GM18517 (cell line): ENCODE results near the gene GDA.
"Not testable (repeated sequence)": the region's sequence is repeated elsewhere in the genome, so short reads cannot be mapped to it uniquely, and the experiment has no call there.

Source experiments
- ATAC-seq: cut with Tn5 transposase; IDR thresholded peaks from one replicate; pipeline ENCODE4 v1.9.1; 2021; ENCODE audit warnings: mild to moderate bottlenecking, moderate library complexity; ENCODE audit not compliant: unreplicated experiment

GDA gene

GRCh38 chr9:72274441-72274840 is 125.2 kb downstream of the GDA start:
- ATAC-seq: no peak

DNA sequence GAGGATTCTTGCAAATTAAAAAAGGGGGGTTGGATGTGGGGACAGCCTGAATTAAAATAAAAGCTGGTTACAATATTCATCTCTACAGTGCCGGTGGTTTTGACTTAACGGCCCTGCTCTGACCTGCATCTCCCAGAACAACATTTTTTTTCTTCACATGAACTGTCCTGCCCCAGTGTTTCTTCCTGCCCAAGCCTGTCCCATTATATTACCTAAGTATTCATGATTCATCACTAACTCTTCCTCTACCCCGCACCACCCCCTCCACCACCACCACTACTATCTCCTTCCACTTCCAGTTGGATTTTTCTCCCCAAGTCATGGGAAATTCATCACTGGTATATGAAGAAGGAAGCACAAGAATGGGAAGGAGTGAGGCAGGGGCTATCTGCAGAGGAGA is 125.7 kb downstream of the GDA start:
- no peak for ATAC-seq

- no peak for ATAC-seq
Measured at GRCh38 chr9:72276429-72276828, 127.2 kb downstream of the GDA start.

- peak; percentile 74 for ATAC-seq
Measured at GRCh38 chr9:72278959-72279358, 129.7 kb downstream of the GDA start.

- ATAC-seq: peak; percentile 74
Measured at GRCh38 chr9:72280913-72281500, 131.8 kb downstream of the GDA start.

DNA sequence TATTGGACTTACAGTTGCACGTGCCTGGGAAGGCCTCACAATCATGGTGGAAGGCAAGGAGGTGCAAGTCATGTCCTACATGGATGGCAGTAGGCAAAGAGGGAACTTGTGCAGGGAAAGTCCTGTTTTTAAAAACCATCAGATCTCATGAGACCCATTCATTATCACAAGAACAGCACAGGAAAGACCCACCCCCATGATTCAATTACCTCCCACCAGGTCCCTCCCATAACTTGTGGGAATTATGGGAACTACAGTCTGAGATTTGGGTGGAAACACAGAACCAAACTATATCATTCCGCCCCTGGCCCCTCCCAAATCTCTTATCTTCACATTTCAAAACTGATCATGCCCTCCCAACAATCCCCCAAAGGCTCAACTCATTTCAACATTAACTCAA is 140.2 kb downstream of the GDA start:
- ATAC-seq: no peak

GRCh38 chr9:72290311-72290710 is 141.1 kb downstream of the GDA start:
- no peak for ATAC-seq

GRCh38 chr9:72291576-72291975 is 142.3 kb downstream of the GDA start:
- ATAC-seq: not testable (repeated sequence)

DNA sequence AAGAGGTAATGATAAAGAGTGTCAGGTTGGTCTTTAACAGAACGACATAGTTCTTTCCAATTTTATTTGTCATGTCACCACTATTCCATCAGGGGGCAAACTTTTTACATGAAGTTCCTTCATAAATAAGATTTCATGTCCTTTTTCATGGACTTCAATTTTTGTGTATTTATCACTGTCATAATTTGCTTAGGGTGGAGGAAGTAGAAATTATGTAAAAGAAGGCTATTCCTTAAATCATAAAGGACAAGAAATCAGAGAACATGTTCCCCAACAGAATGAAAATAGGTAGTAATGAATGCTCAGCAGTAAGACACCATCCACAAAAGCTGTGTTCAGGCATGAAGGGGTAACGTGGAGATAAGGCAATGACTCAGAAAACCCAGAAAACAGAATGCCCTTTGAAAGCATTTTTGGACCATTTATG is 143.0 kb downstream of the GDA start:
- ATAC-seq: peak; percentile 50

DNA sequence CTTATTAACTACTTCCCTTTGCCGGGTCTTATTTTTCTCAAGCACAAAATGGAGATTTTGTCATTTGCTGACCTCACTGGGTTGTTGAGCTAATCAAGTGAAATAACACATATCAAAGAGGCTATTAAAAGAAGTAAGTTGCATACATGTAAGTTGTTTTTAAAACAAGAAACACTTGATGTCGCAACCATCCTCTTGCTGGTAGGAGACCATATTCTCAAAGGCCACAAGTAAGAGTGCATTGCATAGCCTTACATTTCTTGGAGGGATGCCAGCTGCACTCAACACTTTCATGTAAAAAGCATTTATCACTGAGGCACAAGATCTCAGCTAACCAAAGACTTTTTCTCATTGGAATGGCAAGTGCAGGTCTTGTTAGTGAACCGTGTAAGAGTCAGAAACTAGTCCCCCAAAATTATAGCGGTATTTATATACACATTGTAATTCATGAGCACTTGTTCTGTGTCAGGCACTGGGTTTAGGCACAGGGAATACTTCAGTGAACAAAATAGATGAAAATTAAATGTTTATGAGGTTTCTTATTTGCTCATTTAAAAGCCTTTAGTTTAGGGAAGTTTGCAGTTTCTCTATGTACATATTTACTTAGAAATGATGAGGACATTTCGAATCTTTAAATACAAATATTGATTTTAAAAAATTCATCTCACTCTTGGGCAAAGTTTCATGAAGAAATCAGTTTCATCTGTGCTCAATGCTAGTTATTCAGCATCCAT is 143.8 kb downstream of the GDA start:
- no peak for ATAC-seq

- no peak for ATAC-seq
Measured at GRCh38 chr9:72294936-72295335, 145.7 kb downstream of the GDA start.

DNA sequence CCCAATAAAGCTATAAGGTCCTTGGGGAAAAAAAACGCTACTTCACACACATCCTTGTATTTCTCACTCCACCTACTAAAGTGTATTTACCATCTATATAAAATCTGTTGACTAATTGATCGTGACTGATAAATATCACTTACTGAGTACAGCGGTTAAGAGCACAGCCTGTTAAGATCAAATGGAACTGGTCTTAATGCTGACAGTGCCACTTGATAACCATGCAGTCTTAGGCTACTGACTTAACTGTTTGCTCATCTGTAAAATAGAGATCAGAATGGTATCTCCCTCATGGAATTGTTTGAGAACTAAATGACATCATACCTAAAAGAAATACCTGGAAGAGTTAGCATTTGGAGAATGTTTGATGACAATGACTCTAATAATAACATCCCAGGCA is 148.3 kb downstream of the GDA start:
- ATAC-seq: no peak

GRCh38 chr9:72299017-72299603 is 149.9 kb downstream of the GDA start:
- no peak for ATAC-seq

DNA sequence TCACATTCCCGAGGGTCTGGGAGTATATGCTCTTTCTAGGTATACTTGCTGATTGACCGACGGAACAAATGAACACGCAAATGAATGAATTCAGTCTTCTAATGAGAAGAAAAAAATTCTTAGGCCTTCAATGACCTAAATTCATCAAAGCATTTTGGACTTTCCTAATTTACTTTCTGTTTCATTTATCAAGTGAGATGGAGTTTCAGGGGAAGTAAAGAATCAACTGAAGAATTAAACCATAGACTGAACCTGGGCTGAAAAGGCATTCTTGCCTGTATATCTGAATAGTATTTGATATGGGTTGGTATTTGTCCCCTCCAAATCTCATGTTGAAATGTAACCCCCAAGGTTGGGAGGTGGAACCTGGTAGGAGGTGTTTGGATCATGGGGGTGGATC is 151.6 kb downstream of the GDA start:
- no peak for ATAC-seq
